ENCODE measurements around the gene TMEM225B.

GRCh38 chr7:99629643-99630042 lies 31.6 kb downstream of the TMEM225B start:
- TF ChIP-seq EZH2phosphoT487 (IDR thresholded peaks at IDR 0.05; ENCODE audit: borderline replicate concordance, low read length) (no peak), CTCF (IDR thresholded peaks at IDR 0.05; ENCODE audit: low read depth, low read length, poor library complexity, severe bottlenecking) (no peak)

All from DOHH2 (cell line).